MM.1S (cell line): Measurements from ENCODE around the gene H19.

Experiments used
- DNase-seq: peaks from one replicate; pipeline ENCODE4 v3.0.0-alpha.2; 2015
- H2AFZ ChIP-seq: fragments of 300-600 bp; sonication (generic); 2 replicates; pipeline ENCODE4 v1.6.0; 2016; ENCODE audit warnings: antibody characterized with exemption, low read length
- H3F3A ChIP-seq: fragments of 300-600 bp; sonication (generic); 2 replicates; pipeline ENCODE4 v1.6.1; 2016; ENCODE audit warnings: mild to moderate bottlenecking, antibody characterized with exemption, low read length, moderate library complexity, mixed read lengths; ENCODE audit not compliant: insufficient read depth
- H3K27ac ChIP-seq: fragments of 300-600 bp; sonication (generic); 2 replicates; pipeline ENCODE4 v1.5.1; 2016; ENCODE audit warnings: mild to moderate bottlenecking, low read length
- H3K27me3 ChIP-seq: fragments of 300-600 bp; sonication (generic); replicated peaks from 2 replicates; pipeline ENCODE4 v1.6.0; 2016; ENCODE audit warnings: low read length; ENCODE audit not compliant: insufficient read depth
- H3K36me3 ChIP-seq: fragments of 300-600 bp; sonication (generic); replicated peaks from 2 replicates; pipeline ENCODE4 v1.6.1; 2016; ENCODE audit warnings: mild to moderate bottlenecking, low read length, mixed read lengths; ENCODE audit not compliant: insufficient read depth
- H3K4me1 ChIP-seq: fragments of 300-600 bp; sonication (generic); 2 replicates; pipeline ENCODE4 v1.6.1; 2016; ENCODE audit warnings: low read length, mixed read lengths
- H3K4me2 ChIP-seq: fragments of 300-600 bp; sonication (generic); 2 replicates; pipeline ENCODE4 v1.6.0; 2016; ENCODE audit warnings: low read depth, low read length
- H3K4me3 ChIP-seq: fragments of 300-600 bp; sonication (generic); 2 replicates; pipeline ENCODE4 v1.5.1; 2016; ENCODE audit warnings: low read length, mixed read lengths
- H3K79me2 ChIP-seq: fragments of 300-600 bp; sonication (generic); 2 replicates; pipeline ENCODE4 v1.6.1; 2016; ENCODE audit warnings: mixed run types, low read length, mixed read lengths
- H3K9ac ChIP-seq: fragments of 300-600 bp; sonication (generic); 2 replicates; pipeline ENCODE4 v1.6.1; 2016; ENCODE audit warnings: low read length, mixed read lengths
- H3K9me2 ChIP-seq: fragments of 300-600 bp; sonication (generic); replicated peaks from 2 replicates; pipeline ENCODE4 v1.6.1; 2016; ENCODE audit warnings: mild to moderate bottlenecking, low read length, mixed read lengths; ENCODE audit not compliant: insufficient read depth
- H3K9me3 ChIP-seq: fragments of 300-600 bp; sonication (generic); replicated peaks from 2 replicates; pipeline ENCODE4 v1.6.1; 2016; ENCODE audit warnings: mild to moderate bottlenecking, low read length, mixed read lengths; ENCODE audit not compliant: insufficient read depth
- H4K20me1 ChIP-seq: fragments of 300-600 bp; sonication (generic); 2 replicates; pipeline ENCODE4 v1.6.1; 2016; ENCODE audit warnings: mild to moderate bottlenecking, low read length, moderate library complexity, mixed read lengths; ENCODE audit not compliant: insufficient read depth
- CTCF ChIP-seq: fragments of 300-600 bp; sonication (generic); IDR thresholded peaks from 2 replicates; pipeline ENCODE4 v1.5.1; 2016; ENCODE audit warnings: antibody characterized with exemption, low read length, mixed read lengths
- EZH2 ChIP-seq: fragments of 300-600 bp; sonication (generic); optimal IDR thresholded peaks from 2 replicates; pipeline ENCODE3; 2017; ENCODE audit warnings: low read depth, mild to moderate bottlenecking, antibody characterized with exemption, low read length, mixed read lengths
- EZH2phosphoT487 ChIP-seq: fragments of 300-600 bp; sonication (generic); IDR thresholded peaks from 2 replicates; pipeline ENCODE4 v1.6.1; 2018; ENCODE audit warnings: antibody characterized with exemption, low read length

H19 gene

GRCh38 chr11:1970956-1971355 lies 26.7 kb downstream of the H19 start:
- H3K4me1 ChIP-seq = no peaks in the 10 kb centered on the region
- H3K79me2 ChIP-seq = no peaks in the 10 kb centered on the region
- H3K9ac ChIP-seq = no peak overlapping the region
- no peaks in the 10 kb centered on the region for H3K9me3 ChIP-seq
- no peak for DNase-seq
- H3K36me3 ChIP-seq = no peaks in the 10 kb centered on the region
- H3F3A ChIP-seq = no peaks in the 10 kb centered on the region
- no peaks in the 10 kb centered on the region for H3K27me3 ChIP-seq
- H3K27ac ChIP-seq = no peak overlapping the region
- H2AFZ ChIP-seq = no peak overlapping the region
- H3K9me2 ChIP-seq = no peaks in the 10 kb centered on the region
- H3K4me2 ChIP-seq = no peak overlapping the region
- H4K20me1 ChIP-seq = no peaks in the 10 kb centered on the region
- TF ChIP-seq CTCF = no peak
- no peak for TF ChIP-seq EZH2
- no peak for TF ChIP-seq EZH2phosphoT487
- no peak overlapping the region for H3K4me3 ChIP-seq

- H3F3A ChIP-seq = no peaks in the 10 kb centered on the region
- H3K4me3 ChIP-seq = no peak overlapping the region
- H3K27ac ChIP-seq = no peak overlapping the region
- no peaks in the 10 kb centered on the region for H3K27me3 ChIP-seq
- H3K9me2 ChIP-seq = no peaks in the 10 kb centered on the region
- no peaks in the 10 kb centered on the region for H3K9me3 ChIP-seq
- no peaks in the 10 kb centered on the region for H4K20me1 ChIP-seq
- H3K9ac ChIP-seq = no peak overlapping the region
- H3K79me2 ChIP-seq = no peaks in the 10 kb centered on the region
- H3K36me3 ChIP-seq = no peaks in the 10 kb centered on the region
- no peaks in the 10 kb centered on the region for H3K4me1 ChIP-seq
- no peak for TF ChIP-seq EZH2
- TF ChIP-seq EZH2phosphoT487 = no peak
- TF ChIP-seq CTCF = no peak
- DNase-seq = no peak
- no peak overlapping the region for H3K4me2 ChIP-seq
- no peak overlapping the region for H2AFZ ChIP-seq
These were observed 27.9 kb downstream of the H19 start for GRCh38 chr11:1969776-1970175.

GRCh38 chr11:1969035-1969434 lies 28.6 kb downstream of the H19 start:
- no peak for DNase-seq
- no peaks in the 10 kb centered on the region for H4K20me1 ChIP-seq
- no peaks in the 10 kb centered on the region for H3K4me1 ChIP-seq
- H3K27ac ChIP-seq = no peak overlapping the region
- no peak overlapping the region for H3K9ac ChIP-seq
- no peaks in the 10 kb centered on the region for H3K79me2 ChIP-seq
- TF ChIP-seq CTCF = no peak
- no peak for TF ChIP-seq EZH2phosphoT487
- TF ChIP-seq EZH2 = no peak
- H3K9me2 ChIP-seq = no peaks in the 10 kb centered on the region
- H3K27me3 ChIP-seq = no peaks in the 10 kb centered on the region
- no peaks in the 10 kb centered on the region for H3K36me3 ChIP-seq
- H3K4me3 ChIP-seq = no peak overlapping the region
- H2AFZ ChIP-seq = no peak overlapping the region
- no peaks in the 10 kb centered on the region for H3F3A ChIP-seq
- H3K4me2 ChIP-seq = no peak overlapping the region
- H3K9me3 ChIP-seq = no peaks in the 10 kb centered on the region
